ENCODE data around the gene MYL6.
A peak's percentile ranks its signal among the peaks of the same experiment; 100 is the strongest.

MYL6 gene

DNA sequence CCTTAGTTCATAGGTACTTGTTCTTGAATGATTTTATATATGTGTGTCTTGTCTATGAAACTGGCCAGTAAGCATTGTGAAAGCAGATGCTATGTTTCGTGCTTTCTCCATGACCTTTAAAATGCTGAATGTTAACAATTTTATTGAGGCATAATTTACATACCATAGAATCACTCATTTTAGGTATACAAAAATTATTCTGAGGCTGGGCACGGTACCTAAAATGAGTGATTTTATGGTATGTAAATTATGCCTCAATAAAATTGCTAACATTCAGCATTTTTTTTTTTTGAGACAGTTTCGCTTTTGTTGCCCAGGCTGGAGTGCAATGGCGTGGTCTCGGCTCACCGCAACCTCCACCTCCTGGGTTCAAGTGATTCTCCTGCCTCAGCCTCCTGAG lies 23.3 kb upstream of the MYL6 start:
- TF ChIP-seq, protein P1, sequence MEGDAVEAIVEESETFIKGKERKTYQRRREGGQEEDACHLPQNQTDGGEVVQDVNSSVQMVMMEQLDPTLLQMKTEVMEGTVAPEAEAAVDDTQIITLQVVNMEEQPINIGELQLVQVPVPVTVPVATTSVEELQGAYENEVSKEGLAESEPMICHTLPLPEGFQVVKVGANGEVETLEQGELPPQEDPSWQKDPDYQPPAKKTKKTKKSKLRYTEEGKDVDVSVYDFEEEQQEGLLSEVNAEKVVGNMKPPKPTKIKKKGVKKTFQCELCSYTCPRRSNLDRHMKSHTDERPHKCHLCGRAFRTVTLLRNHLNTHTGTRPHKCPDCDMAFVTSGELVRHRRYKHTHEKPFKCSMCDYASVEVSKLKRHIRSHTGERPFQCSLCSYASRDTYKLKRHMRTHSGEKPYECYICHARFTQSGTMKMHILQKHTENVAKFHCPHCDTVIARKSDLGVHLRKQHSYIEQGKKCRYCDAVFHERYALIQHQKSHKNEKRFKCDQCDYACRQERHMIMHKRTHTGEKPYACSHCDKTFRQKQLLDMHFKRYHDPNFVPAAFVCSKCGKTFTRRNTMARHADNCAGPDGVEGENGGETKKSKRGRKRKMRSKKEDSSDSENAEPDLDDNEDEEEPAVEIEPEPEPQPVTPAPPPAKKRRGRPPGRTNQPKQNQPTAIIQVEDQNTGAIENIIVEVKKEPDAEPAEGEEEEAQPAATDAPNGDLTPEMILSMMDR (IDR thresholded peaks at IDR 0.05), result no peak
- Histone ChIP-seq H3K4me2 (ENCODE audit: low read length) (no peak overlapping the region), H3K79me2 (no peaks in the 10 kb centered on the region), H3K4me3 (ENCODE audit: low read depth, low read length) (no peak overlapping the region), H3K9ac (no peak overlapping the region), H2AFZ (no peak overlapping the region), H3K4me1 (no peaks in the 10 kb centered on the region), H3K27me3 (ENCODE audit: control insufficient read depth, insufficient read depth, low read length) (no peaks in the 10 kb centered on the region), H3K27ac (no peak overlapping the region), H3K36me3 (ENCODE audit: control insufficient read depth, insufficient read depth, low read length) (no peaks in the 10 kb centered on the region), H3K9me3 (ENCODE audit: control insufficient read depth, low read length) (no peaks in the 10 kb centered on the region)

DNA sequence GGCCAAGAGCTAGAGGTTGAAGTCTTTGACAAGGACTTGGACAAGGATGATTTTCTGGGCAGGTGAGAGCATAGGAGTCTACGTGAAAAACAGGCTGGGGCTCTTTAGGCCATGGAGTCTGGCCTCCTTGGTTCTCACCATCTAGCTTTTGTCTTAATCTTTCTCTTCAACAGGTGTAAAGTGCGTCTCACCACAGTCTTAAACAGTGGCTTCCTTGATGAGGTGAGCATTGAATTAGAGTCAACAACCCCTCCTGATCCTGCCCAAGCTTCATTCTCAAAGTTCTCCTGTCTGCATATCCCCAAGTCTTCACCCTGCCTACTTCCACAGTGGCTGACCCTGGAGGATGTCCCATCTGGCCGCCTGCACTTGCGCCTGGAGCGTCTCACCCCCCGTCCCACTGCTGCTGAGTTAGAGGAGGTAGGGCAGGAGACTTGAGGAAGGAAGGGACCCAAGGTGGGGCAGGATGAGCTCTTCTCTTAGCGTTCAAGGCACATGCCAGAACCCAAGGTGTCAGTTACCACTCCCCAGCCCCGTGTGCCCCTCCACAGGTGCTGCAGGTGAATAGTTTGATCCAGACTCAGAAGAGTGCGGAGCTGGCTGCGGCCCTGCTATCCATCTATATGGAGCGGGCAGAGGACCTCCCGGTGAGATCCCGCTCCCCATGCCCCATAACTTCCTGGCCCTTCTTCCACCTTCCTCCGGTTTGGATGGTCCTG lies 20.1 kb upstream of the MYL6 start:
- no peak overlapping the region for H3K9ac ChIP-seq
- H3K4me1 ChIP-seq, result no peaks in the 10 kb centered on the region
- TF ChIP-seq, protein P1 (IDR thresholded peaks at IDR 0.05), result no peak
- H3K36me3 ChIP-seq (ENCODE audit: control insufficient read depth, insufficient read depth, low read length), result no peaks in the 10 kb centered on the region
- H3K4me2 ChIP-seq (ENCODE audit: low read length), result no peak overlapping the region
- no peaks in the 10 kb centered on the region for H3K79me2 ChIP-seq
- H3K9me3 ChIP-seq (ENCODE audit: control insufficient read depth, low read length), result no peaks in the 10 kb centered on the region
- no peak overlapping the region for H3K4me3 ChIP-seq (ENCODE audit: low read depth, low read length)
- no peaks in the 10 kb centered on the region for H3K27me3 ChIP-seq (ENCODE audit: control insufficient read depth, insufficient read depth, low read length)
- no peak overlapping the region for H2AFZ ChIP-seq
- no peak overlapping the region for H3K27ac ChIP-seq

GRCh38 chr12:56141946-56142784 lies 16.0 kb upstream of the MYL6 start:
- no peak overlapping the region for H3K4me3 ChIP-seq (ENCODE audit: low read depth, low read length)
- TF ChIP-seq, protein P1 (IDR thresholded peaks at IDR 0.05), result no peak
- H3K4me1 ChIP-seq, result peaks cover 10% of the 10 kb centered on the region
- H3K27me3 ChIP-seq (ENCODE audit: control insufficient read depth, insufficient read depth, low read length), result no peaks in the 10 kb centered on the region
- H2AFZ ChIP-seq, result no peak overlapping the region
- H3K9me3 ChIP-seq (ENCODE audit: control insufficient read depth, low read length), result no peaks in the 10 kb centered on the region
- H3K9ac ChIP-seq, result no peak overlapping the region
- H3K4me2 ChIP-seq (ENCODE audit: low read length), result no peak overlapping the region
- no peak overlapping the region for H3K27ac ChIP-seq
- no peaks in the 10 kb centered on the region for H3K36me3 ChIP-seq (ENCODE audit: control insufficient read depth, insufficient read depth, low read length)
- H3K79me2 ChIP-seq, result no peaks in the 10 kb centered on the region

GRCh38 chr12:56143217-56143616 lies 14.9 kb upstream of the MYL6 start:
- Histone ChIP-seq H3K36me3 (ENCODE audit: control insufficient read depth, insufficient read depth, low read length) (no peaks in the 10 kb centered on the region), H3K4me3 (ENCODE audit: low read depth, low read length) (no peak overlapping the region), H3K79me2 (no peaks in the 10 kb centered on the region), H3K9ac (no peak overlapping the region), H3K4me1 (peaks cover 11% of the 10 kb centered on the region), H2AFZ (no peak overlapping the region), H3K4me2 (ENCODE audit: low read length) (no peak overlapping the region), H3K27me3 (ENCODE audit: control insufficient read depth, insufficient read depth, low read length) (no peaks in the 10 kb centered on the region), H3K9me3 (ENCODE audit: control insufficient read depth, low read length) (no peaks in the 10 kb centered on the region), H3K27ac (peak overlapping the region; percentile 52)
- TF ChIP-seq, protein P1 (IDR thresholded peaks at IDR 0.05), result no peak

Measured in parathyroid adenoma (tissue), 2 donors.